ENCODE measurements around the gene CCDC171. TPM values are rescaled to one million over a fixed set of nuclear protein-coding genes. Genes with fewer than 3 reads are reported as not detected.
A peak's percentile ranks its signal among the peaks of the same experiment; 100 is the strongest.

CCDC171 gene
- total and polyA plus RNA-seq, 4 donors = 3.3 to 28.3 (median 17.2) TPM

DNA sequence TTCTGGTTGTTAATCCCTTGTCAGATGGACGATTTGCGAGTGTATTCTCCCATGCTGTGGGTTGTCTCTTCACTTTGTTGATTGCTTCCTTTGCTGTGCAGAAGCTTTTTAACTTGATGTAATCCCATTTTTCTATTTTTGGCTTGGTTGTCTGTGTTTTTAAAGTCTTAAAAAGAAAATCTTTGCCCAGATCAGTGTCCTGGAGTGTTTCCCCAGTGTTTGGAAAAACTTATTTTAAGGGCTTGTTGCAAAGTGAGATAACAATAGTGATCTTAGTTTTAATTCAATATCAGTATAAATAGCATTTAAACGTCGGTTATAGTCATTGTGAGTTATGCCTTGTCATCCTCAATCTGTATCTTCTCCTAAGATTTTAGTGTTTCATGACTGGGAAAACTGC, 329.5 kb downstream of the CCDC171 start:
- no CpG with 5 or more reads among the region's 4 CpGs for WGBS (ENCODE audit: insufficient coverage)
- Histone ChIP-seq H3K4me3 (ENCODE audit: low read depth, low read length) (no peak overlapping the region), H3K27ac (ENCODE audit: low read depth, low read length) (no peak overlapping the region)

DNA sequence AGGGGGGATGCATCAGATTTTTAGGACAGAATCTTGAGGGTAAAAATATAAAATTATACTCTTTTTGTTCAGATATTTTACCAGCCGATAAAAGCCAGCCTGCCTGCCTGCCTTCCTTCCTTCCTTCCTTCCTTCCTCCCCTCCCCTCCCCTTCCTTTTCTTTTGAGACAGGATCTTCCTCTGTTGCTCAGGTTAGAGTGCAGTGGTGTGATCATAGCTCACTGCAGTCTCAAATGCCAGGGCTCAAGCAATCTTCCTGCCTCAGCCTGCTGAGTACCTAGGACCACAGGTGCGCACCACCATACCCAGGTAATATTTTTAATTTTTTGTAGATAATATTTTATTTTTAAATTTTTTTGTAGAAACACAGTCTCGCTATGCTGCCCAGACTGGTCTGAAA, 330.0 kb downstream of the CCDC171 start:
- no peaks in the 10 kb centered on the region for H3K27me3 ChIP-seq (ENCODE audit: control insufficient read depth, insufficient read depth, low read length)
- no peak overlapping the region for H3K27ac ChIP-seq (ENCODE audit: low read depth, low read length)
- H3K4me1 ChIP-seq (ENCODE audit: control insufficient read depth, insufficient read depth, low read length) = no peaks in the 10 kb centered on the region
- no peaks in the 10 kb centered on the region for H3K9me3 ChIP-seq (ENCODE audit: control insufficient read depth, insufficient read depth, low read length)
- H3K36me3 ChIP-seq (ENCODE audit: control insufficient read depth, insufficient read depth, low read length) = no peaks in the 10 kb centered on the region
- no CpG with 5 or more reads among the region's 3 CpGs for WGBS (ENCODE audit: insufficient coverage)
- no peak overlapping the region for H3K4me3 ChIP-seq (ENCODE audit: low read depth, low read length)
- no peak for DNase-seq (ENCODE audit: low read depth in 4 of 6, low spot score in 6 of 6)

More for the DNA sequence above, 329.5 kb downstream of the CCDC171 start:
- H3K27me3 ChIP-seq (ENCODE audit: control insufficient read depth, insufficient read depth, low read length) = no peaks in the 10 kb centered on the region
- DNase-seq (ENCODE audit: low read depth in 4 of 6, low spot score in 6 of 6) = no peak
- no peaks in the 10 kb centered on the region for H3K9me3 ChIP-seq (ENCODE audit: control insufficient read depth, insufficient read depth, low read length)
- no peaks in the 10 kb centered on the region for H3K36me3 ChIP-seq (ENCODE audit: control insufficient read depth, insufficient read depth, low read length)
- H3K4me1 ChIP-seq (ENCODE audit: control insufficient read depth, insufficient read depth, low read length) = no peaks in the 10 kb centered on the region

DNA sequence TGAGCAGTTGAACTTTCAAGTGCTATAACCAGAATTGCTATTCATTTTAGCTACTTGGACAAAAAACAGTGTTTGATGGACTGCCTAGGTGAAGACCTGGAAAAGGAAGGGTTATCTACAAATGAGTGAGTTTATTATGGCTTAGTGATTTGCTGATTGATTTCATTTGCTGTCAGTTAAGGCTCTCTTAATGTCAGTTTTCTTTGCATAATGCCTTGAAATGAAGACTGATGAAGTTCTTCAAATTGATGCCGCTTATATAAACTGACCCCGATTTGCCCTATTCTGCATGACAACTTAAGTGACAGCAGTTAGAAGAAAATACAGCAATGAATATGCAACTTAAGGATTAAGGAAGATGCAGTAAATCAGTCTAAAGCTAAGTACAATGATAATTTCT, 332.6 kb downstream of the CCDC171 start:
- Histone ChIP-seq H3K36me3 (ENCODE audit: control insufficient read depth, insufficient read depth, low read length) (no peaks in the 10 kb centered on the region), H3K9me3 (ENCODE audit: control insufficient read depth, insufficient read depth, low read length) (no peaks in the 10 kb centered on the region), H3K27ac (ENCODE audit: low read depth, low read length) (no peak overlapping the region), H3K4me1 (ENCODE audit: control insufficient read depth, insufficient read depth, low read length) (no peaks in the 10 kb centered on the region), H3K4me3 (ENCODE audit: low read depth, low read length) (no peak overlapping the region), H3K27me3 (ENCODE audit: control insufficient read depth, insufficient read depth, low read length) (no peaks in the 10 kb centered on the region)
- DNase-seq (ENCODE audit: low read depth in 4 of 6, low spot score in 6 of 6) = no peak
- no CpG with 5 or more reads among the region's 2 CpGs for WGBS (ENCODE audit: insufficient coverage)

DNA sequence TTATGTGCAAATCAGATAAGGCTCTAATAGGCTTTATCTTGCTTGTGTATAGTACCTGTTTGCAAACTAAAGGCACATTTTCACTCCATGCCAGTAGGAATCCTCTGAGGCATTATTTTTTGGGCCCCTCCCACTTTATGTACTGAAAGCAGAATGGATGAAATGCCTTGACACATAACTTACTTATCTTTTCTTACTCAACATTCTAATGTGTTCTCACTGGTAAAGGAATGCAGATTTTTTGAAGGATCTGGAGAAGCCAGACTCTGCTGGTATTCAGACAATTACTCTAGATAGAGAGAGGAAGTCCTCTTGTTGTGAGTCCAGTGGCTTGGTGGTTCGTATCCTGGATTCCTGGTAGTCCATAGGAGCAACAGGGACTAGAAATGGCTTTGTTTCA, 336.7 kb downstream of the CCDC171 start:
- no CpG with 5 or more reads among the region's 1 CpG for WGBS (ENCODE audit: insufficient coverage)
- DNase-seq (ENCODE audit: low read depth in 4 of 6, low spot score in 6 of 6) = no peak
- no peaks in the 10 kb centered on the region for H3K36me3 ChIP-seq (ENCODE audit: control insufficient read depth, insufficient read depth, low read length)
- peaks cover 3% of the 10 kb centered on the region for H3K9me3 ChIP-seq (ENCODE audit: control insufficient read depth, insufficient read depth, low read length)
- no peak overlapping the region for H3K27ac ChIP-seq (ENCODE audit: low read depth, low read length)
- no peaks in the 10 kb centered on the region for H3K27me3 ChIP-seq (ENCODE audit: control insufficient read depth, insufficient read depth, low read length)
- no peak overlapping the region for H3K4me3 ChIP-seq (ENCODE audit: low read depth, low read length)
- no peaks in the 10 kb centered on the region for H3K4me1 ChIP-seq (ENCODE audit: control insufficient read depth, insufficient read depth, low read length)

GRCh38 chr9:15901572-15901971, 348.7 kb downstream of the CCDC171 start:
- H3K4me1 ChIP-seq (ENCODE audit: control insufficient read depth, insufficient read depth, low read length) = no peaks in the 10 kb centered on the region
- no peaks in the 10 kb centered on the region for H3K27me3 ChIP-seq (ENCODE audit: control insufficient read depth, insufficient read depth, low read length)
- H3K27ac ChIP-seq (ENCODE audit: low read depth, low read length) = no peak overlapping the region
- DNase-seq (ENCODE audit: low read depth in 4 of 6, low spot score in 6 of 6) = no peak
- no peak overlapping the region for H3K4me3 ChIP-seq (ENCODE audit: low read depth, low read length)
- WGBS (ENCODE audit: insufficient coverage) = no CpG with 5 or more reads among the region's 1 CpG
- peaks cover 4% of the 10 kb centered on the region for H3K9me3 ChIP-seq (ENCODE audit: control insufficient read depth, insufficient read depth, low read length)
- H3K36me3 ChIP-seq (ENCODE audit: control insufficient read depth, insufficient read depth, low read length) = no peaks in the 10 kb centered on the region

GRCh38 chr9:15909297-15909696, 356.5 kb downstream of the CCDC171 start:
- no peak overlapping the region for H3K4me3 ChIP-seq (ENCODE audit: low read depth, low read length)
- no peaks in the 10 kb centered on the region for H3K4me1 ChIP-seq (ENCODE audit: control insufficient read depth, insufficient read depth, low read length)
- no peaks in the 10 kb centered on the region for H3K27me3 ChIP-seq (ENCODE audit: control insufficient read depth, insufficient read depth, low read length)
- no peaks in the 10 kb centered on the region for H3K9me3 ChIP-seq (ENCODE audit: control insufficient read depth, insufficient read depth, low read length)
- no peak overlapping the region for H3K27ac ChIP-seq (ENCODE audit: low read depth, low read length)
- H3K36me3 ChIP-seq (ENCODE audit: control insufficient read depth, insufficient read depth, low read length) = no peaks in the 10 kb centered on the region
- 93% methylated on average over 3 of the region's 6 CpGs for WGBS (ENCODE audit: insufficient coverage)
- DNase-seq (ENCODE audit: low read depth in 4 of 6, low spot score in 6 of 6) = no peak

DNA sequence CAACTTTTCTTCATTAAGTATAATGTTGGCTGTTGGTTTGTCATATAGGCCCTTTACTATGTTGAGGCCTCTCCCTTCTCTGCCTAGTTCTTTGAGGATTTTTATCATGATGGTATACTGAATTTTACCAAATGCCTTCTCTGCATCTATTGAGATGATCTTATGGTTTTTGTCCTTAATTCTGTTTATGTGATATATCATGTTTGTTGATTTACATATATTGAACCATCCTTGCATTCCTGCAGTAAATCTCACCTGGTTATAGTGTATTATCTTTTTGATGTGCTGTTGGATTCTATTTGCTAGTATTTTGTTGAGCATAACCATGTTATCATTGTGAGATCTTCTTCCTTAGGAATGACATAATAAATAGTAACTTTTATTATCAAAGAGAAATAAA, 362.9 kb downstream of the CCDC171 start:
- no peaks in the 10 kb centered on the region for H3K4me1 ChIP-seq (ENCODE audit: control insufficient read depth, insufficient read depth, low read length)
- peaks cover 2% of the 10 kb centered on the region for H3K9me3 ChIP-seq (ENCODE audit: control insufficient read depth, insufficient read depth, low read length)
- no peaks in the 10 kb centered on the region for H3K27me3 ChIP-seq (ENCODE audit: control insufficient read depth, insufficient read depth, low read length)
- no peak overlapping the region for H3K27ac ChIP-seq (ENCODE audit: low read depth, low read length)
- no peak for DNase-seq (ENCODE audit: low read depth in 4 of 6, low spot score in 6 of 6)
- H3K36me3 ChIP-seq (ENCODE audit: control insufficient read depth, insufficient read depth, low read length) = no peaks in the 10 kb centered on the region
- no peak overlapping the region for H3K4me3 ChIP-seq (ENCODE audit: low read depth, low read length)

GRCh38 chr9:15927161-15927560, 374.3 kb downstream of the CCDC171 start:
- Histone ChIP-seq H3K36me3 (ENCODE audit: control insufficient read depth, insufficient read depth, low read length) (no peaks in the 10 kb centered on the region), H3K4me3 (ENCODE audit: low read depth, low read length) (no peak overlapping the region), H3K9me3 (ENCODE audit: control insufficient read depth, insufficient read depth, low read length) (peaks cover 5% of the 10 kb centered on the region), H3K27me3 (ENCODE audit: control insufficient read depth, insufficient read depth, low read length) (no peaks in the 10 kb centered on the region), H3K27ac (ENCODE audit: low read depth, low read length) (no peak overlapping the region), H3K4me1 (ENCODE audit: control insufficient read depth, insufficient read depth, low read length) (no peaks in the 10 kb centered on the region)
- DNase-seq (ENCODE audit: low read depth in 4 of 6, low spot score in 6 of 6) = peak in 1 of 6 donors; percentile 4
- WGBS (ENCODE audit: insufficient coverage) = no CpG with 5 or more reads among the region's 2 CpGs

GRCh38 chr9:15935661-15936305, 382.9 kb downstream of the CCDC171 start:
- Histone ChIP-seq H3K9me3 (ENCODE audit: control insufficient read depth, insufficient read depth, low read length) (peaks cover 5% of the 10 kb centered on the region), H3K4me1 (ENCODE audit: control insufficient read depth, insufficient read depth, low read length) (no peaks in the 10 kb centered on the region), H3K4me3 (ENCODE audit: low read depth, low read length) (no peak overlapping the region), H3K27me3 (ENCODE audit: control insufficient read depth, insufficient read depth, low read length) (no peaks in the 10 kb centered on the region), H3K27ac (ENCODE audit: low read depth, low read length) (no peak overlapping the region), H3K36me3 (ENCODE audit: control insufficient read depth, insufficient read depth, low read length) (no peaks in the 10 kb centered on the region)
- DNase-seq (ENCODE audit: low read depth in 4 of 6, low spot score in 6 of 6) = peak in 1 of 6 donors; percentile 2
- no CpG with 5 or more reads among the region's 2 CpGs for WGBS (ENCODE audit: insufficient coverage)

DNA sequence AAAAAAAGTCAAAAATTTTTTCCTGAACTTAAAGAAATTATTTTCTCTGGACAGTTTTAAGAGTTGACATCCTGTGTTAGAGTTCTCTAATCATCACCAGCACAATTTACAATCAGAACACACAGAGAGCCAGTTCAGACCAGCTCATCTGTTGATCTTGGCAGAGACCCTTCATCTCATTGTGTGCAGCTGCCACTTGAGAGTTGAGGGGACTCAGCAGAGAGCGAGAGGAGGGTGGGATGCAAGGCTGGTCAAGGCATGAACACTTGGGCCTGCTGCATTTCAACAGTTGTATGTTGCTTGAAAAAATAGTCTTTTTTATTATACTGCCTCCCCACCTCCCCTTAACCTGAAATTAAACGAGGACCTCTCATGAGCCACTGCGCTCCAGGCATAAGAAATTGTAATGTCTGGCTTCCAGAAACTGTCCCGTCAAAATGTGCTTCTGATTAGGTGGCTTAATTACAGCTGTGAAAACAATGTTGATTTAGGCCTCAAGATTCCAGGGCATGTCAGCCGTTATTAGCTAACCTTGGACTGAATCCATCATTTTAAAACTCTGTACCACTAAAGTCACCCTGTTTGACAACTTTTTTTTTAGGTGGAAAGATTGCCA, 383.6 kb downstream of the CCDC171 start:
- Histone ChIP-seq H3K27ac (ENCODE audit: low read depth, low read length) (no peak overlapping the region), H3K9me3 (ENCODE audit: control insufficient read depth, insufficient read depth, low read length) (peaks cover 5% of the 10 kb centered on the region), H3K4me1 (ENCODE audit: control insufficient read depth, insufficient read depth, low read length) (no peaks in the 10 kb centered on the region), H3K27me3 (ENCODE audit: control insufficient read depth, insufficient read depth, low read length) (no peaks in the 10 kb centered on the region), H3K4me3 (ENCODE audit: low read depth, low read length) (no peak overlapping the region), H3K36me3 (ENCODE audit: control insufficient read depth, insufficient read depth, low read length) (no peaks in the 10 kb centered on the region)
- DNase-seq (ENCODE audit: low read depth in 4 of 6, low spot score in 6 of 6) = peak in 4 of 6 donors; percentile 9 to 79 (median 11)
- no CpG with 5 or more reads among the region's 5 CpGs for WGBS (ENCODE audit: insufficient coverage)
